Activated naive CD4-positive, alpha-beta T cell treated with anti-CD3 and anti-CD28 coated beads, Interleukin-2, amount 50 U/mL, for 24 hours (primary cell): Measurements from ENCODE around the gene SEPHS1.
"Not testable (repeated sequence)": the region's sequence is repeated elsewhere in the genome, so short reads cannot be mapped to it uniquely, and the experiment has no call there.

Experiments
- H3K27ac Mint-ChIP-seq: one replicate; pipeline ENCODE4 v1.8.0; 2021; ENCODE audit warnings: mild to moderate bottlenecking, mixed read lengths
- H3K27me3 Mint-ChIP-seq: one replicate; pipeline ENCODE4 v1.8.0; 2021; ENCODE audit warnings: mixed read lengths
- H3K36me3 Mint-ChIP-seq: one replicate; pipeline ENCODE4 v1.8.0; 2021; ENCODE audit warnings: mixed read lengths
- H3K4me1 Mint-ChIP-seq: one replicate; pipeline ENCODE4 v1.8.0; 2021; ENCODE audit warnings: mixed read lengths
- H3K4me3 Mint-ChIP-seq: one replicate; pipeline ENCODE4 v1.8.0; 2021; ENCODE audit warnings: mild to moderate bottlenecking, mixed read lengths
- H3K9me3 Mint-ChIP-seq: one replicate; pipeline ENCODE4 v1.8.0; 2021; ENCODE audit warnings: mixed read lengths

SEPHS1 gene

GRCh38 chr10:13348216-13349017 is at the start of gene SEPHS1:
TSS of gene SEPHS1 (minus strand) at chr10:13348293. CDS start at chr10:13344950, 3,343 bp downstream.
- Mint-ChIP-seq H3K36me3 (peaks cover 2% of the 10 kb centered on the region), H3K4me1 (peaks cover 58% of the 10 kb centered on the region), H3K27me3 (no peaks in the 10 kb centered on the region), H3K27ac (peak within 1 kb of the TSS; percentile 97), H3K9me3 (no peaks in the 10 kb centered on the region), H3K4me3 (peak within 1 kb of the TSS; percentile 95)

- Mint-ChIP-seq H3K27ac (no peak overlapping the region), H3K4me1 (no peaks in the 10 kb centered on the region), H3K4me3 (no peak overlapping the region), H3K9me3 (no peaks in the 10 kb centered on the region), H3K27me3 (peaks cover 4% of the 10 kb centered on the region), H3K36me3 (no peaks in the 10 kb centered on the region)
Observed at GRCh38 chr10:13397052-13397451, 49.0 kb upstream of the SEPHS1 start.

GRCh38 chr10:13396369-13396768 is 48.3 kb upstream of the SEPHS1 start:
- Mint-ChIP-seq H3K4me1 (no peaks in the 10 kb centered on the region), H3K9me3 (no peaks in the 10 kb centered on the region), H3K27me3 (peaks cover 8% of the 10 kb centered on the region), H3K27ac (no peak overlapping the region), H3K36me3 (no peaks in the 10 kb centered on the region), H3K4me3 (no peak overlapping the region)

- H3K27me3 Mint-ChIP-seq = peaks cover 8% of the 10 kb centered on the region
- no peak overlapping the region for H3K4me3 Mint-ChIP-seq
- no peaks in the 10 kb centered on the region for H3K36me3 Mint-ChIP-seq
- H3K4me1 Mint-ChIP-seq = no peaks in the 10 kb centered on the region
- H3K9me3 Mint-ChIP-seq = no peaks in the 10 kb centered on the region
- H3K27ac Mint-ChIP-seq = no peak overlapping the region
Observed at GRCh38 chr10:13395540-13395939, 47.4 kb upstream of the SEPHS1 start.

GRCh38 chr10:13393640-13394039 is 45.5 kb upstream of the SEPHS1 start:
- no peaks in the 10 kb centered on the region for H3K4me1 Mint-ChIP-seq
- H3K4me3 Mint-ChIP-seq = no peak overlapping the region

GRCh38 chr10:13392701-13393100 is 44.6 kb upstream of the SEPHS1 start:
- H3K9me3 Mint-ChIP-seq = no peaks in the 10 kb centered on the region
- H3K27me3 Mint-ChIP-seq = peaks cover 5% of the 10 kb centered on the region
- no peaks in the 10 kb centered on the region for H3K4me1 Mint-ChIP-seq
- no peak overlapping the region for H3K4me3 Mint-ChIP-seq
- no peaks in the 10 kb centered on the region for H3K36me3 Mint-ChIP-seq
- no peak overlapping the region for H3K27ac Mint-ChIP-seq

More at GRCh38 chr10:13393640-13394039, 45.5 kb upstream of the SEPHS1 start:
- Mint-ChIP-seq H3K27ac (no peak overlapping the region), H3K27me3 (peaks cover 5% of the 10 kb centered on the region), H3K36me3 (no peaks in the 10 kb centered on the region), H3K9me3 (no peaks in the 10 kb centered on the region)

- H3K4me1 Mint-ChIP-seq = no peaks in the 10 kb centered on the region
- H3K4me3 Mint-ChIP-seq = no peak overlapping the region
- H3K27me3 Mint-ChIP-seq = peaks cover 7% of the 10 kb centered on the region
- no peak overlapping the region for H3K27ac Mint-ChIP-seq
- H3K36me3 Mint-ChIP-seq = no peaks in the 10 kb centered on the region
- no peaks in the 10 kb centered on the region for H3K9me3 Mint-ChIP-seq
Observed at GRCh38 chr10:13390604-13391522, 42.8 kb upstream of the SEPHS1 start.

GRCh38 chr10:13388478-13389230 is 40.6 kb upstream of the SEPHS1 start:
- Mint-ChIP-seq H3K4me1 (no peaks in the 10 kb centered on the region), H3K27ac (no peak overlapping the region), H3K36me3 (no peaks in the 10 kb centered on the region), H3K4me3 (no peak overlapping the region), H3K9me3 (no peaks in the 10 kb centered on the region), H3K27me3 (peaks cover 11% of the 10 kb centered on the region)

GRCh38 chr10:13386021-13386420 is 37.9 kb upstream of the SEPHS1 start:
- H3K4me1 Mint-ChIP-seq = peaks cover 11% of the 10 kb centered on the region
- H3K27me3 Mint-ChIP-seq = peaks cover 23% of the 10 kb centered on the region
- H3K9me3 Mint-ChIP-seq = no peaks in the 10 kb centered on the region
- no peaks in the 10 kb centered on the region for H3K36me3 Mint-ChIP-seq
- H3K27ac Mint-ChIP-seq = no peak overlapping the region
- H3K4me3 Mint-ChIP-seq = no peak overlapping the region

GRCh38 chr10:13383399-13383761 is 35.3 kb upstream of the SEPHS1 start:
- no peak overlapping the region for H3K27ac Mint-ChIP-seq
- peak overlapping the region; percentile 61 for H3K4me3 Mint-ChIP-seq
- no peaks in the 10 kb centered on the region for H3K9me3 Mint-ChIP-seq
- peaks cover 29% of the 10 kb centered on the region for H3K27me3 Mint-ChIP-seq
- no peaks in the 10 kb centered on the region for H3K36me3 Mint-ChIP-seq
- peaks cover 11% of the 10 kb centered on the region for H3K4me1 Mint-ChIP-seq

- Mint-ChIP-seq H3K4me3 (peak overlapping the region; percentile 61), H3K9me3 (no peaks in the 10 kb centered on the region), H3K27me3 (peaks cover 29% of the 10 kb centered on the region), H3K36me3 (no peaks in the 10 kb centered on the region), H3K4me1 (peaks cover 11% of the 10 kb centered on the region), H3K27ac (no peak overlapping the region)
Observed at GRCh38 chr10:13382703-13383398, 34.8 kb upstream of the SEPHS1 start.

- peaks cover 22% of the 10 kb centered on the region for H3K27me3 Mint-ChIP-seq
- H3K36me3 Mint-ChIP-seq, H3K27ac Mint-ChIP-seq, H3K4me3 Mint-ChIP-seq, H3K9me3 Mint-ChIP-seq: not testable (repeated sequence)
- H3K4me1 Mint-ChIP-seq = peaks cover 11% of the 10 kb centered on the region
Observed at GRCh38 chr10:13379061-13379460, 31.0 kb upstream of the SEPHS1 start.

GRCh38 chr10:13376746-13377145 is 28.7 kb upstream of the SEPHS1 start:
- H3K27me3 Mint-ChIP-seq = peaks cover 9% of the 10 kb centered on the region
- no peak overlapping the region for H3K27ac Mint-ChIP-seq
- H3K4me1 Mint-ChIP-seq = no peaks in the 10 kb centered on the region
- no peaks in the 10 kb centered on the region for H3K36me3 Mint-ChIP-seq
- no peaks in the 10 kb centered on the region for H3K9me3 Mint-ChIP-seq
- no peak overlapping the region for H3K4me3 Mint-ChIP-seq

GRCh38 chr10:13376297-13376696 is 28.2 kb upstream of the SEPHS1 start:
- H3K4me1 Mint-ChIP-seq = no peaks in the 10 kb centered on the region
- H3K9me3 Mint-ChIP-seq = no peaks in the 10 kb centered on the region
- H3K4me3 Mint-ChIP-seq = no peak overlapping the region
- no peak overlapping the region for H3K27ac Mint-ChIP-seq
- peaks cover 7% of the 10 kb centered on the region for H3K27me3 Mint-ChIP-seq
- no peaks in the 10 kb centered on the region for H3K36me3 Mint-ChIP-seq

- H3K4me1 Mint-ChIP-seq = no peaks in the 10 kb centered on the region
- H3K4me3 Mint-ChIP-seq = no peak overlapping the region
- H3K27me3 Mint-ChIP-seq = peaks cover 4% of the 10 kb centered on the region
- no peaks in the 10 kb centered on the region for H3K9me3 Mint-ChIP-seq
- no peak overlapping the region for H3K27ac Mint-ChIP-seq
- no peaks in the 10 kb centered on the region for H3K36me3 Mint-ChIP-seq
Observed at GRCh38 chr10:13375791-13376190, 27.7 kb upstream of the SEPHS1 start.
